Neural crest cell (in vitro differentiated cells): ENCODE data around the gene RELN. TPM values are rescaled to one million over a fixed set of nuclear protein-coding genes. Genes with fewer than 3 reads are reported as not detected.
A peak's percentile ranks its signal among the peaks of the same experiment; 100 is the strongest.

Experiments used
- DNase-seq: peaks from one replicate; pipeline ENCODE4 v3.0.0; 2021; ENCODE audit warnings: low read depth, mixed read lengths, low spot score
- H3K27ac Mint-ChIP-seq: one replicate; pipeline ENCODE4 v1.8.0; 2021; ENCODE audit warnings: mild to moderate bottlenecking, mixed read lengths; ENCODE audit not compliant: unreplicated experiment
- H3K27me3 Mint-ChIP-seq: 2 replicates; pipeline ENCODE4 v1.8.0; 2021; ENCODE audit warnings: low read depth, mild to moderate bottlenecking, mixed read lengths
- H3K36me3 Mint-ChIP-seq: 2 replicates; pipeline ENCODE4 v1.8.0; 2021; ENCODE audit warnings: low read depth, mild to moderate bottlenecking, mixed read lengths
- H3K4me1 Mint-ChIP-seq: 2 replicates; pipeline ENCODE4 v1.8.0; 2021; ENCODE audit warnings: mixed read lengths
- H3K4me3 Mint-ChIP-seq: one replicate; pipeline ENCODE4 v1.8.0; 2021; ENCODE audit warnings: mild to moderate bottlenecking, mixed read lengths
- H3K9me3 Mint-ChIP-seq: 2 replicates; pipeline ENCODE4 v1.8.0; 2021; ENCODE audit warnings: mixed read lengths
- total RNA-seq: library from RNA; stranded (reverse); gene quantifications from 2 replicates; pipeline ENCODE4 v1.2.1, GENCODE V29; 2021
- TF ChIP-seq, protein P1 (sequence below): fragments of 200-600 bp; sonication (generic); conservative IDR thresholded peaks from 2 replicates; pipeline ENCODE4 v1.5.0; 2021; ENCODE audit warnings: antibody characterized with exemption, mild to moderate bottlenecking

The RELN gene
- total RNA-seq, 1 donor from 2014 or later, result 0.02 TPM

GRCh38 chr7:103466814-103467213 is 522.6 kb downstream of the RELN start:
- TF ChIP-seq, protein P1, sequence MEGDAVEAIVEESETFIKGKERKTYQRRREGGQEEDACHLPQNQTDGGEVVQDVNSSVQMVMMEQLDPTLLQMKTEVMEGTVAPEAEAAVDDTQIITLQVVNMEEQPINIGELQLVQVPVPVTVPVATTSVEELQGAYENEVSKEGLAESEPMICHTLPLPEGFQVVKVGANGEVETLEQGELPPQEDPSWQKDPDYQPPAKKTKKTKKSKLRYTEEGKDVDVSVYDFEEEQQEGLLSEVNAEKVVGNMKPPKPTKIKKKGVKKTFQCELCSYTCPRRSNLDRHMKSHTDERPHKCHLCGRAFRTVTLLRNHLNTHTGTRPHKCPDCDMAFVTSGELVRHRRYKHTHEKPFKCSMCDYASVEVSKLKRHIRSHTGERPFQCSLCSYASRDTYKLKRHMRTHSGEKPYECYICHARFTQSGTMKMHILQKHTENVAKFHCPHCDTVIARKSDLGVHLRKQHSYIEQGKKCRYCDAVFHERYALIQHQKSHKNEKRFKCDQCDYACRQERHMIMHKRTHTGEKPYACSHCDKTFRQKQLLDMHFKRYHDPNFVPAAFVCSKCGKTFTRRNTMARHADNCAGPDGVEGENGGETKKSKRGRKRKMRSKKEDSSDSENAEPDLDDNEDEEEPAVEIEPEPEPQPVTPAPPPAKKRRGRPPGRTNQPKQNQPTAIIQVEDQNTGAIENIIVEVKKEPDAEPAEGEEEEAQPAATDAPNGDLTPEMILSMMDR, result no peak
- no peak for DNase-seq
- Mint-ChIP-seq H3K27ac (no peak overlapping the region), H3K4me1 (no peaks in the 10 kb centered on the region), H3K4me3 (no peak overlapping the region), H3K36me3 (no peaks in the 10 kb centered on the region), H3K9me3 (no peaks in the 10 kb centered on the region), H3K27me3 (peaks cover 71% of the 10 kb centered on the region)

DNA sequence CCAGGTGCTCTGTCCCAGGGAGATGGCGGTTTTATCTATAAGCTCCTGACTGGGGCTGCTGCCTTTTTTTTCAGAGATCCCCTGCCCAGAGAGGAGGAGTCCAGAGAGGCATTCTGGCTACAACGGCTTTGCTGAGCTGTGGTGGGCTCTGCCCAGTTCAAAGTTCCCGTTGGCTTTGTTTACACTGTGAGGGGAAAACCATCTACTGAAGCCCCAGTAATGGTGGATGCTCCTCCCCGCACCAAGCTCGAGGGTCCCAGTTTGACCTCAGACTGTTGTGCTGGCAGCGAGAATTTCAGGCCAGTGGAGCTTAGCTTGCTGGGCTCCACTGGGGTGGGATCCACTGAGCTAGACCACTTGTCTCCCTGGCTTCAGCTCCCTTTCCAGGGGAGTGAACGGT is 527.1 kb downstream of the RELN start:
- no peak for DNase-seq
- H3K9me3 Mint-ChIP-seq, result no peaks in the 10 kb centered on the region
- no peak overlapping the region for H3K27ac Mint-ChIP-seq
- no peaks in the 10 kb centered on the region for H3K36me3 Mint-ChIP-seq
- H3K4me3 Mint-ChIP-seq, result no peak overlapping the region
- TF ChIP-seq, protein P1, result no peak
- peaks cover 42% of the 10 kb centered on the region for H3K27me3 Mint-ChIP-seq
- no peaks in the 10 kb centered on the region for H3K4me1 Mint-ChIP-seq

GRCh38 chr7:103447073-103447960 is 542.1 kb downstream of the RELN start:
- peaks cover 8% of the 10 kb centered on the region for H3K9me3 Mint-ChIP-seq
- H3K27me3 Mint-ChIP-seq, result peaks cover 98% of the 10 kb centered on the region
- TF ChIP-seq, protein P1, result peak; percentile 69
- peak overlapping the region; percentile 19 for H3K4me3 Mint-ChIP-seq
- H3K36me3 Mint-ChIP-seq, result peaks cover 3% of the 10 kb centered on the region
- H3K4me1 Mint-ChIP-seq, result peaks cover 4% of the 10 kb centered on the region
- peak; percentile 49 for DNase-seq
- no peak overlapping the region for H3K27ac Mint-ChIP-seq

- H3K27me3 Mint-ChIP-seq, result peaks cover 98% of the 10 kb centered on the region
- peaks cover 4% of the 10 kb centered on the region for H3K4me1 Mint-ChIP-seq
- no peaks in the 10 kb centered on the region for H3K36me3 Mint-ChIP-seq
- peak; percentile 2 for DNase-seq
- no peaks in the 10 kb centered on the region for H3K9me3 Mint-ChIP-seq
- H3K27ac Mint-ChIP-seq, result no peak within 1 kb of the TSS
- TF ChIP-seq, protein P1, result no peak
- peak within 1 kb of the TSS; percentile 50 for H3K4me3 Mint-ChIP-seq
These were observed 543.4 kb downstream of the RELN start, which contains the start of gene SLC26A5 for GRCh38 chr7:103446049-103446520. SLC26A5 (minus strand) TSS chr7:103446207; CDS start chr7:103421514, 24,693 bp downstream.

- no peaks in the 10 kb centered on the region for H3K9me3 Mint-ChIP-seq
- no peak overlapping the region for H3K27ac Mint-ChIP-seq
- peaks cover 98% of the 10 kb centered on the region for H3K27me3 Mint-ChIP-seq
- H3K4me1 Mint-ChIP-seq, result peaks cover 4% of the 10 kb centered on the region
- TF ChIP-seq, protein P1, result no peak
- peak overlapping the region; percentile 40 for H3K4me3 Mint-ChIP-seq
- H3K36me3 Mint-ChIP-seq, result no peaks in the 10 kb centered on the region
- DNase-seq, result peak; percentile 2
These were observed 544.0 kb downstream of the RELN start for GRCh38 chr7:103445228-103446048.
